ENCODE data around the gene RPS6KB2.

- no peak for TF ChIP-seq CTCF (IDR thresholded peaks at IDR 0.05)
- TF ChIP-seq POLR2A (IDR thresholded peaks at IDR 0.05; ENCODE audit: low read depth), result no peak
- TF ChIP-seq POLR2AphosphoS5 (IDR thresholded peaks at IDR 0.05), result no peak
Observed at GRCh38 chr11:67387069-67387468, 41.2 kb upstream of the RPS6KB2 start.
